Measurements from ENCODE around the gene RPS6KA5. TPM values are rescaled to one million over a fixed set of nuclear protein-coding genes. Genes with fewer than 3 reads are reported as not detected.

Gene RPS6KA5
- total and polyA plus RNA-seq, 9 of the 15 experiments (the other 6 are each of a cell fraction or from before 2014, with no cell fraction given), result 0.88 to 7.7 (median 4.7) TPM

DNA sequence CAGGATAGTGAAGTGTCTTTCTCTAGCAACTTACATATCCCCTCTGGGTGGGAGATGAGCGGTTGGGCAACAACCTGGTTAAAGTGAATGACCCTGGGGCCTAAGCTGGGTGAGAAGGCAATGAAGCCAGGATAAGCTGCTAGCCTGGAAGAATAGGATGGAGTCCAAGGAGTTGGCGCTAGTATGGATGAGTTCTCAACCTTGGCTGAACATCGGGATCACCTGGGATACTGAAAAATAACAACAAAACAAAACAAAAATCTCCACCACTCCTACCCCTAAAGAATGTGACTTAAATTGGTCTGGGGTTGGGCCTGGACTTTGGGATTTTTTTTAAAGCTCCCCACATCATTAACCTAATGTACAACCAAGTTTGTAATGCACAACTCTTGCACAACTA lies 4.8 kb upstream of the RPS6KA5 start:
- no peak overlapping the region for H2AFZ ChIP-seq (ENCODE audit: low read depth, low read length)
- no peaks in the 10 kb centered on the region for H3K36me3 ChIP-seq (ENCODE audit: control insufficient read depth, insufficient read depth, low read length)
- H3K9me3 ChIP-seq (replicated peaks; ENCODE audit: control insufficient read depth, insufficient read depth, low read depth, low read length), result no peaks in the 10 kb centered on the region
- FAIRE-seq (no peak), ATAC-seq (no peak), DNase-seq (ENCODE audit: extremely low read depth in 1 of 4, low spot score in 3 of 4) (no peak)
- intact Hi-C loops (cut with micrococcal nuclease) (no loop called here), in situ Hi-C loops (cut with MboI) (no loop called here)
- H3K79me2 ChIP-seq (ENCODE audit: control insufficient read depth, insufficient read depth, low read length), result no peaks in the 10 kb centered on the region
- no peaks in the 10 kb centered on the region for H3K27me3 ChIP-seq (ENCODE audit: control insufficient read depth in 2 of 2, insufficient read depth in 2 of 2, low read length in 2 of 2)
- no peak overlapping the region for H3K9ac ChIP-seq (ENCODE audit: insufficient read depth in 1 of 2, low read depth in 2 of 2, low read length in 2 of 2)
- 74% methylated on average over 3 of the region's 3 CpGs for WGBS (ENCODE audit: insufficient coverage, low coverage, missing lambda C conversion rate)
- ChIA-PET POLR2A (interaction anchor here (1.2 kb wide), 1 partner anchor 38 kb away, joined by 3 read pairs; no protein-coding TSS in a partner anchor), CTCF (ENCODE audit: low intra/inter-chr PET ratio) (no interaction called here)
- no peaks in the 10 kb centered on the region; the same call in 1 of the 2 replicates for H4K20me1 ChIP-seq (replicated peaks; ENCODE audit: control insufficient read depth, insufficient read depth, low read length)
- no peaks in the 10 kb centered on the region for H3K9me1 ChIP-seq (ENCODE audit: control insufficient read depth, insufficient read depth, low read length)
- H3K27ac ChIP-seq (ENCODE audit: extremely low read depth, low read depth, low read length), result no peak overlapping the region
- H3K4me1 ChIP-seq (replicated peaks in 1 of 2; ENCODE audit: control insufficient read depth in 2 of 2, insufficient read depth in 2 of 2, low read length in 2 of 2), result peaks cover 0 to 8% of the 10 kb centered on the region in 2 experiments; a peak in 2 of 5 replicates
- TF ChIP-seq MCM2 (IDR thresholded peaks at IDR 0.05; ENCODE audit: low read depth), result no peak
- no peak for TF ChIP-seq DEAF1 (CRISPR knock-in tag; IDR thresholded peaks at IDR 0.05)
- TF ChIP-seq DLX4 (CRISPR knock-in tag; IDR thresholded peaks at IDR 0.05), result no peak
- TF ChIP-seq PHF20 (IDR thresholded peaks at IDR 0.05; ENCODE audit: partially characterized antibody), result no peak
- no peak for TF ChIP-seq FOXK1 (CRISPR knock-in tag; IDR thresholded peaks at IDR 0.05; ENCODE audit: borderline replicate concordance)
- no peak for TF ChIP-seq BHLHE40 (IDR thresholded peaks at IDR 0.05; ENCODE audit: low read length)
- TF ChIP-seq PHTF2 (CRISPR knock-in tag; IDR thresholded peaks at IDR 0.05), result no peak
- no peak for TF ChIP-seq CHD2 (IDR thresholded peaks at IDR 0.05; ENCODE audit: low read depth, low read length)
- no peak for TF ChIP-seq ARID1B (IDR thresholded peaks at IDR 0.05)
- TF ChIP-seq SREBF1 (IDR thresholded peaks at IDR 0.05; ENCODE audit: borderline replicate concordance, low read depth, low read length), result no peak
- TF ChIP-seq, protein P1, sequence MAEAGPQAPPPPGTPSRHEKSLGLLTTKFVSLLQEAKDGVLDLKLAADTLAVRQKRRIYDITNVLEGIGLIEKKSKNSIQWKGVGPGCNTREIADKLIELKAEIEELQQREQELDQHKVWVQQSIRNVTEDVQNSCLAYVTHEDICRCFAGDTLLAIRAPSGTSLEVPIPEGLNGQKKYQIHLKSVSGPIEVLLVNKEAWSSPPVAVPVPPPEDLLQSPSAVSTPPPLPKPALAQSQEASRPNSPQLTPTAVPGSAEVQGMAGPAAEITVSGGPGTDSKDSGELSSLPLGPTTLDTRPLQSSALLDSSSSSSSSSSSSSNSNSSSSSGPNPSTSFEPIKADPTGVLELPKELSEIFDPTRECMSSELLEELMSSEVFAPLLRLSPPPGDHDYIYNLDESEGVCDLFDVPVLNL (CRISPR knock-in tag; IDR thresholded peaks at IDR 0.05; ENCODE audit: low read depth), result no peak
- no peak for TF ChIP-seq RFX1 (IDR thresholded peaks at IDR 0.05)
- no peak for TF ChIP-seq KLF13 (tag; IDR thresholded peaks at IDR 0.05; ENCODE audit: borderline replicate concordance, low read depth)
- no peak for TF ChIP-seq ZFX (CRISPR knock-in tag; IDR thresholded peaks at IDR 0.05)
- TF ChIP-seq TARDBP (IDR thresholded peaks at IDR 0.05), result no peak
- no peak for TF ChIP-seq MEF2D (tag; conservative IDR thresholded peaks at IDR 0.05; ENCODE audit: low read depth)
- TF ChIP-seq, protein P2, sequence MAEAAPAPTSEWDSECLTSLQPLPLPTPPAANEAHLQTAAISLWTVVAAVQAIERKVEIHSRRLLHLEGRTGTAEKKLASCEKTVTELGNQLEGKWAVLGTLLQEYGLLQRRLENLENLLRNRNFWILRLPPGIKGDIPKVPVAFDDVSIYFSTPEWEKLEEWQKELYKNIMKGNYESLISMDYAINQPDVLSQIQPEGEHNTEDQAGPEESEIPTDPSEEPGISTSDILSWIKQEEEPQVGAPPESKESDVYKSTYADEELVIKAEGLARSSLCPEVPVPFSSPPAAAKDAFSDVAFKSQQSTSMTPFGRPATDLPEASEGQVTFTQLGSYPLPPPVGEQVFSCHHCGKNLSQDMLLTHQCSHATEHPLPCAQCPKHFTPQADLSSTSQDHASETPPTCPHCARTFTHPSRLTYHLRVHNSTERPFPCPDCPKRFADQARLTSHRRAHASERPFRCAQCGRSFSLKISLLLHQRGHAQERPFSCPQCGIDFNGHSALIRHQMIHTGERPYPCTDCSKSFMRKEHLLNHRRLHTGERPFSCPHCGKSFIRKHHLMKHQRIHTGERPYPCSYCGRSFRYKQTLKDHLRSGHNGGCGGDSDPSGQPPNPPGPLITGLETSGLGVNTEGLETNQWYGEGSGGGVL (CRISPR knock-in tag; IDR thresholded peaks at IDR 0.05), result no peak
- no peak overlapping the region for H3K4me2 ChIP-seq (ENCODE audit: insufficient read depth, low read length)
- no TSS peak for BruUV-seq (replicated peaks)
- H3K4me3 ChIP-seq, result no peak overlapping the region
